ENCODE data around the gene NTM. TPM values are rescaled to one million over a fixed set of nuclear protein-coding genes. Genes with fewer than 3 reads are reported as not detected.

NTM gene
- total RNA-seq, 4 donors from 2014 or later, result 3.6 to 11.8 (median 7.8) TPM

DNA sequence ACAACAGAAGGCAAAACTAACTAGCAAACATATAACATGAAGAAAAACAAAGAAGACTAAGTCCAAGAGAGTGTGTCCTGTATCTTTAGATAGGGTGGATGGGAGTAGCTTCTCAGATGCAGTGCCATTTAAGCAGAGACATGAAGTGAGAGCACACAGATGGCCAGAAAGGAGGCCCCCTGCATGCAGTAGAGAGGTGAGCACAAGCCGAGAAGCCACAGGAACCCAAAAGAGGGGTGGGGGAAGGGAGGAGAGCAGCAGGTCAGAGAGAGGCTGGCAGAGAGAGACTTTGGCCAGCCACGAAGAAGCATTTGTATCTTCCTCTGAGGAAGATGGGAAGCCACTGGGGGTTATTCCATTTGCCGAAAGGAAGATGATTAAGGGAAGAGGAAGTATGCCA lies 86.7 kb downstream of the NTM start:
- WGBS, 2 donors (ENCODE audit: low coverage in 1 of 2), result 45 to 50% methylated on average over 2 to 3 of the region's 3 CpGs
- Histone ChIP-seq H3K27me3 (peaks cover 6% of the 10 kb centered on the region), H3K4me1 (no peaks in the 10 kb centered on the region), H3K9me3 (no peaks in the 10 kb centered on the region), H3K4me3 (no peak overlapping the region), H3K27ac (no peak overlapping the region), H3K36me3 (no peaks in the 10 kb centered on the region)
- no peak for ATAC-seq
- TF ChIP-seq POLR2AphosphoS5 (IDR thresholded peaks at IDR 0.05) (no peak), POLR2A (IDR thresholded peaks at IDR 0.05) (no peak), EP300 (IDR thresholded peaks at IDR 0.05) (no peak)
- TF ChIP-seq, protein P1, sequence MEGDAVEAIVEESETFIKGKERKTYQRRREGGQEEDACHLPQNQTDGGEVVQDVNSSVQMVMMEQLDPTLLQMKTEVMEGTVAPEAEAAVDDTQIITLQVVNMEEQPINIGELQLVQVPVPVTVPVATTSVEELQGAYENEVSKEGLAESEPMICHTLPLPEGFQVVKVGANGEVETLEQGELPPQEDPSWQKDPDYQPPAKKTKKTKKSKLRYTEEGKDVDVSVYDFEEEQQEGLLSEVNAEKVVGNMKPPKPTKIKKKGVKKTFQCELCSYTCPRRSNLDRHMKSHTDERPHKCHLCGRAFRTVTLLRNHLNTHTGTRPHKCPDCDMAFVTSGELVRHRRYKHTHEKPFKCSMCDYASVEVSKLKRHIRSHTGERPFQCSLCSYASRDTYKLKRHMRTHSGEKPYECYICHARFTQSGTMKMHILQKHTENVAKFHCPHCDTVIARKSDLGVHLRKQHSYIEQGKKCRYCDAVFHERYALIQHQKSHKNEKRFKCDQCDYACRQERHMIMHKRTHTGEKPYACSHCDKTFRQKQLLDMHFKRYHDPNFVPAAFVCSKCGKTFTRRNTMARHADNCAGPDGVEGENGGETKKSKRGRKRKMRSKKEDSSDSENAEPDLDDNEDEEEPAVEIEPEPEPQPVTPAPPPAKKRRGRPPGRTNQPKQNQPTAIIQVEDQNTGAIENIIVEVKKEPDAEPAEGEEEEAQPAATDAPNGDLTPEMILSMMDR (IDR thresholded peaks at IDR 0.05), result no peak

DNA sequence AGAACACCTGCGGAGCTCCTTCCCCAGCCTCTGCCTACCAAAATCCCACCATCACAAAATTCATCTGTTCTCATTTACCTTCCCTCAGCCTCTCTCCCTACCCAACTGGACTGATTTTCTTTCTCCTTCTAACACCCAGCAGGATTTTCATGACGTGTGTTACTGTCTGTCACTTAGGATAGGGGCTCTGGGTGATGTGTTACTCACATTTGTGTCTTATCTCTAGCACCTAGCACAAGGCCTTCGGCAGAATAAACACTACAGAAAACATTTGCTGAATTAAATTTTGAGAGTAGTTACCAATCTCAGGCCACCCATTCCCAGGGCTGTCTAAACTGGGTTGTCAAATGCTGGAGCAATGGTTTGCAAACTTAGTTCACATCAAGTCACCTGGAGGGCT lies 88.0 kb downstream of the NTM start:
- 54 to 61% methylated on average over 3 of the region's 3 CpGs for WGBS, 2 donors (ENCODE audit: low coverage in 1 of 2)
- Histone ChIP-seq H3K9me3 (no peaks in the 10 kb centered on the region), H3K27me3 (peaks cover 10% of the 10 kb centered on the region), H3K4me3 (no peak overlapping the region), H3K36me3 (no peaks in the 10 kb centered on the region), H3K27ac (no peak overlapping the region), H3K4me1 (no peaks in the 10 kb centered on the region)
- ATAC-seq, result no peak
- no peak for TF ChIP-seq POLR2A (IDR thresholded peaks at IDR 0.05)
- TF ChIP-seq POLR2AphosphoS5 (IDR thresholded peaks at IDR 0.05), result no peak
- no peak for TF ChIP-seq EP300 (IDR thresholded peaks at IDR 0.05)
- TF ChIP-seq, protein P1 (IDR thresholded peaks at IDR 0.05), result no peak

DNA sequence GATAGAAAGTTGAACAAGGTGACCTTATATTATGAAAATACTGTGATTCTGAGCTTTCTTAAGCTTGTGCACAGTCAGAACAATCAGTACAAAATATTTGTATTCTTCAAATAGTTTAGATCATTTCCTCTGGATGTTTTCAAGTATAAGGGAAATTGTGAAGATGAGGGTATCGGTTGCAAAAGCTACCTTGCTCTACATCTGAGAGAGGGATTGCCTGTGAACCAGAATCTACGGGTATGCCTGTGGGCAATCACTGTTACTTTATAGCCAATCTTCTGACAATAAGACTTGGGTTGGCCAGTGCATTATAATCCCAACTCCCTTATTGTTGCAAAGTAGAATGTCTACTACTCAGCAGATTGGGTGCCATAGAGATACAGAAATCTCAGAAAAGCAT lies 90.5 kb downstream of the NTM start:
- 92 to 100% methylated on average over 1 to 2 of the region's 2 CpGs for WGBS, 2 donors (ENCODE audit: low coverage in 1 of 2)
- H3K9me3 ChIP-seq, result no peaks in the 10 kb centered on the region
- ATAC-seq, result no peak
- no peaks in the 10 kb centered on the region for H3K36me3 ChIP-seq
- no peaks in the 10 kb centered on the region for H3K4me1 ChIP-seq
- H3K27ac ChIP-seq, result no peak overlapping the region
- H3K4me3 ChIP-seq, result no peak overlapping the region
- H3K27me3 ChIP-seq, result peaks cover 30% of the 10 kb centered on the region
- no peak for TF ChIP-seq POLR2AphosphoS5 (IDR thresholded peaks at IDR 0.05)
- no peak for TF ChIP-seq POLR2A (IDR thresholded peaks at IDR 0.05)
- TF ChIP-seq, protein P1 (IDR thresholded peaks at IDR 0.05), result no peak
- TF ChIP-seq EP300 (IDR thresholded peaks at IDR 0.05), result no peak

DNA sequence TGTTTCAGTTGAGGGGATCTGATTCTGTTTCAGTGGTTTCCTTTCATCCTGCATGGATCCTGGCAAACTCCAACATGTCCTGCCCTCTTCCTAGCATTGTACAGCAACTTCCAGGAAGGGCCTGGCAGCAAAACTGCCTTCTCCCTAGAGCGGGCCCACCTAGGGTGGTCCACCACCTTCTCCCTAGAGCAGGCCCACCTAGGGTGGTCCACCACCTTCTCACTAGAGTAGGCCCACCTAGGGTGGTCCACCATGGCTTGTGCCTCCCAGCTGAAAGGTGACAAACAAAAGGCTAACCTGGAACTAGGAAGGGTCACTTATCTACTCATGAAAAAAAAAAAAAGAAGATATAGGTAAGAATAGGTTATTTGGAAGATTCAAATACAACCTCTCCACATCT lies 92.2 kb downstream of the NTM start:
- H3K27me3 ChIP-seq, result peaks cover 33% of the 10 kb centered on the region
- no peak overlapping the region for H3K27ac ChIP-seq
- H3K4me3 ChIP-seq, result no peak overlapping the region
- WGBS, 2 donors (ENCODE audit: low coverage in 1 of 2), result no CpG with 5 or more reads among the region's 1 CpG
- H3K4me1 ChIP-seq, result no peaks in the 10 kb centered on the region
- H3K36me3 ChIP-seq, result no peaks in the 10 kb centered on the region
- TF ChIP-seq POLR2A (IDR thresholded peaks at IDR 0.05) (no peak), EP300 (IDR thresholded peaks at IDR 0.05) (no peak), POLR2AphosphoS5 (IDR thresholded peaks at IDR 0.05) (no peak)
- TF ChIP-seq, protein P1 (IDR thresholded peaks at IDR 0.05), result no peak
- ATAC-seq, result no peak
- H3K9me3 ChIP-seq, result no peaks in the 10 kb centered on the region

DNA sequence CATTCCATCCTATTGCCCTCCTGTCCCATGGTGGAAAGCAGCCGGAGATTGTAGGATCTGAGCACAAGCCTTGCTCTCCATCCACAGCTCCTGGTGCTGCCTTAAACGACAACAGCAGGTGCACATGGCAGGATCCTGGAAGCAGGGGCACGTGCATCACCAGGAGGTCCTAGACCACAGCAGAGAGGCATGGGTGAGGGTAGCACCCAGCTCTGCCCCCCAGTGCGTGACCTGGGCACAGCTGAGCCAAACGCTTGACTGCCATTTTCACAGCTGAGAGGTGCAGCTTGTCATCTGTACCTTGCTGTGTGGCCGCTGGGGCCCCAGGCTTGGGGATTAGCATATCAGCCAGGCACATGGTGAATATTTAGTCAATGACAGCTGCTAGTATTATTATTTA lies 92.7 kb downstream of the NTM start:
- Histone ChIP-seq H3K27me3 (peaks cover 38% of the 10 kb centered on the region), H3K9me3 (no peaks in the 10 kb centered on the region), H3K27ac (no peak overlapping the region), H3K4me1 (no peaks in the 10 kb centered on the region), H3K36me3 (no peaks in the 10 kb centered on the region), H3K4me3 (no peak overlapping the region)
- WGBS, 2 donors (ENCODE audit: low coverage in 1 of 2), result 50 to 90% methylated on average over 1 to 3 of the region's 6 CpGs
- ATAC-seq, result no peak
- TF ChIP-seq POLR2AphosphoS5 (IDR thresholded peaks at IDR 0.05) (no peak), EP300 (IDR thresholded peaks at IDR 0.05) (no peak), POLR2A (IDR thresholded peaks at IDR 0.05) (no peak)
- TF ChIP-seq, protein P1 (IDR thresholded peaks at IDR 0.05), result no peak
